Epithelial cell of esophagus (primary cell): ENCODE measurements around the gene WFDC13.

ENCODE experiments used
- DNase-seq: peaks from one replicate; pipeline ENCODE4 v3.0.0; 2010; ENCODE audit warnings: low read depth
- H3K4me3 ChIP-seq: 2 replicates; pipeline ENCODE4 v1.5.1; 2011; ENCODE audit warnings: mild to moderate bottlenecking, low read length, control low read depth
- CTCF ChIP-seq: IDR thresholded peaks from 2 replicates; pipeline ENCODE4 v1.5.1; 2011; ENCODE audit warnings: low read depth, mild to moderate bottlenecking, low read length, control low read depth, inconsistent platforms; ENCODE audit not compliant: insufficient read depth; ENCODE audit errors: missing control alignments

WFDC13 gene

GRCh38 chr20:45735552-45735951 lies 33.7 kb downstream of the WFDC13 start:
- no peak for TF ChIP-seq CTCF
- no peak for DNase-seq
- no peak overlapping the region for H3K4me3 ChIP-seq

- no peak for TF ChIP-seq CTCF
- H3K4me3 ChIP-seq, result no peak overlapping the region
- DNase-seq, result no peak
Observed at GRCh38 chr20:45735988-45736387, 34.1 kb downstream of the WFDC13 start.

GRCh38 chr20:45742596-45742995 lies 40.8 kb downstream of the WFDC13 start:
- TF ChIP-seq CTCF, result no peak
- H3K4me3 ChIP-seq, result no peak overlapping the region
- no peak for DNase-seq

- no peak overlapping the region for H3K4me3 ChIP-seq
- no peak for DNase-seq
- TF ChIP-seq CTCF, result no peak
Observed at GRCh38 chr20:45745015-45745414, 43.2 kb downstream of the WFDC13 start.

DNA sequence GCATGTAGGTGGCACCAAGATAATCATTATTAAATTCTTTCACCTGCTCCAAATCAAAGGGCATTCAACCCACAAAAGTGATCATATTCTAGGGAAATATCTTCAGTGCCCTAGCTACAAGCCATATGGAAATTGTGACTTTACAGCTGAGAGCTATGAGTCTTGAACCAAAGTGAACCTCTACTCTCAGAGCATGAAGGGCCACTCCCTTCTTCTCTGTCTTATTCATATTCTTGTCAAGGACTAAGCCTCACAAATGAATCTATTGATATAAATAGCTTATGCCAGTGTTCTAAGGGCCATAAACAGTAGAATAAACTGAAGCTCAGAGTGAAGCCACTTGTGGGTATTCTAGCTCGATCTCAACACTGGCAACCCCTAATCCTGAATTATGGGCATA lies 49.9 kb downstream of the WFDC13 start:
- no peak for DNase-seq
- no peak overlapping the region for H3K4me3 ChIP-seq
- TF ChIP-seq CTCF, result no peak

- TF ChIP-seq CTCF, result no peak
- H3K4me3 ChIP-seq, result no peak overlapping the region
- no peak for DNase-seq
Observed at GRCh38 chr20:45752746-45753145, 50.9 kb downstream of the WFDC13 start.

GRCh38 chr20:45758096-45758495 lies 56.3 kb downstream of the WFDC13 start:
- H3K4me3 ChIP-seq, result no peak overlapping the region
- TF ChIP-seq CTCF, result no peak
- DNase-seq, result no peak
